MM.1S (cell line): ENCODE measurements around the gene ADIPOR2.

ENCODE experiments used
- DNase-seq: peaks from one replicate; pipeline ENCODE4 v3.0.0-alpha.2; 2015
- H2AFZ ChIP-seq: fragments of 300-600 bp; sonication (generic); 2 replicates; pipeline ENCODE4 v1.6.0; 2016; ENCODE audit warnings: antibody characterized with exemption, low read length
- H3F3A ChIP-seq: fragments of 300-600 bp; sonication (generic); 2 replicates; pipeline ENCODE4 v1.6.1; 2016; ENCODE audit warnings: mild to moderate bottlenecking, antibody characterized with exemption, low read length, moderate library complexity, mixed read lengths; ENCODE audit not compliant: insufficient read depth
- H3K27ac ChIP-seq: fragments of 300-600 bp; sonication (generic); 2 replicates; pipeline ENCODE4 v1.5.1; 2016; ENCODE audit warnings: mild to moderate bottlenecking, low read length
- H3K27me3 ChIP-seq: fragments of 300-600 bp; sonication (generic); replicated peaks from 2 replicates; pipeline ENCODE4 v1.6.0; 2016; ENCODE audit warnings: low read length; ENCODE audit not compliant: insufficient read depth
- H3K36me3 ChIP-seq: fragments of 300-600 bp; sonication (generic); replicated peaks from 2 replicates; pipeline ENCODE4 v1.6.1; 2016; ENCODE audit warnings: mild to moderate bottlenecking, low read length, mixed read lengths; ENCODE audit not compliant: insufficient read depth
- H3K4me1 ChIP-seq: fragments of 300-600 bp; sonication (generic); 2 replicates; pipeline ENCODE4 v1.6.1; 2016; ENCODE audit warnings: low read length, mixed read lengths
- H3K4me2 ChIP-seq: fragments of 300-600 bp; sonication (generic); 2 replicates; pipeline ENCODE4 v1.6.0; 2016; ENCODE audit warnings: low read depth, low read length
- H3K4me3 ChIP-seq: fragments of 300-600 bp; sonication (generic); 2 replicates; pipeline ENCODE4 v1.5.1; 2016; ENCODE audit warnings: low read length, mixed read lengths
- H3K79me2 ChIP-seq: fragments of 300-600 bp; sonication (generic); 2 replicates; pipeline ENCODE4 v1.6.1; 2016; ENCODE audit warnings: mixed run types, low read length, mixed read lengths
- H3K9ac ChIP-seq: fragments of 300-600 bp; sonication (generic); 2 replicates; pipeline ENCODE4 v1.6.1; 2016; ENCODE audit warnings: low read length, mixed read lengths
- H3K9me2 ChIP-seq: fragments of 300-600 bp; sonication (generic); replicated peaks from 2 replicates; pipeline ENCODE4 v1.6.1; 2016; ENCODE audit warnings: mild to moderate bottlenecking, low read length, mixed read lengths; ENCODE audit not compliant: insufficient read depth
- H3K9me3 ChIP-seq: fragments of 300-600 bp; sonication (generic); replicated peaks from 2 replicates; pipeline ENCODE4 v1.6.1; 2016; ENCODE audit warnings: mild to moderate bottlenecking, low read length, mixed read lengths; ENCODE audit not compliant: insufficient read depth
- H4K20me1 ChIP-seq: fragments of 300-600 bp; sonication (generic); 2 replicates; pipeline ENCODE4 v1.6.1; 2016; ENCODE audit warnings: mild to moderate bottlenecking, low read length, moderate library complexity, mixed read lengths; ENCODE audit not compliant: insufficient read depth
- CTCF ChIP-seq: fragments of 300-600 bp; sonication (generic); IDR thresholded peaks from 2 replicates; pipeline ENCODE4 v1.5.1; 2016; ENCODE audit warnings: antibody characterized with exemption, low read length, mixed read lengths
- EZH2 ChIP-seq: fragments of 300-600 bp; sonication (generic); optimal IDR thresholded peaks from 2 replicates; pipeline ENCODE3; 2017; ENCODE audit warnings: low read depth, mild to moderate bottlenecking, antibody characterized with exemption, low read length, mixed read lengths
- EZH2phosphoT487 ChIP-seq: fragments of 300-600 bp; sonication (generic); IDR thresholded peaks from 2 replicates; pipeline ENCODE4 v1.6.1; 2018; ENCODE audit warnings: antibody characterized with exemption, low read length

The ADIPOR2 gene

GRCh38 chr12:1720494-1720893 lies 29.6 kb downstream of the ADIPOR2 start:
- Histone ChIP-seq H3K27me3 (no peaks in the 10 kb centered on the region), H4K20me1 (peaks cover 2% of the 10 kb centered on the region; the same call in 1 of the 2 replicates), H3F3A (no peaks in the 10 kb centered on the region), H3K36me3 (no peaks in the 10 kb centered on the region; the same call in 1 of the 2 replicates), H3K4me3 (no peak overlapping the region), H2AFZ (no peak overlapping the region), H3K27ac (no peak overlapping the region), H3K9ac (no peak overlapping the region), H3K9me2 (no peaks in the 10 kb centered on the region), H3K9me3 (no peaks in the 10 kb centered on the region), H3K4me1 (peaks cover 13% of the 10 kb centered on the region), H3K4me2 (no peak overlapping the region), H3K79me2 (peaks cover 91% of the 10 kb centered on the region)
- DNase-seq: no peak
- TF ChIP-seq CTCF (no peak), EZH2phosphoT487 (no peak), EZH2 (no peak)

GRCh38 chr12:1723721-1724120 lies 32.9 kb downstream of the ADIPOR2 start:
- Histone ChIP-seq H3K27ac (no peak overlapping the region), H3K4me3 (no peak overlapping the region), H3F3A (no peaks in the 10 kb centered on the region), H3K9me2 (no peaks in the 10 kb centered on the region), H3K36me3 (no peaks in the 10 kb centered on the region), H3K9ac (no peak overlapping the region), H3K4me2 (no peak overlapping the region), H3K79me2 (peaks cover 78% of the 10 kb centered on the region), H3K27me3 (no peaks in the 10 kb centered on the region), H4K20me1 (no peaks in the 10 kb centered on the region), H3K4me1 (no peaks in the 10 kb centered on the region), H2AFZ (no peak overlapping the region), H3K9me3 (no peaks in the 10 kb centered on the region)
- no peak for DNase-seq
- TF ChIP-seq EZH2phosphoT487: no peak
- TF ChIP-seq CTCF: no peak
- no peak for TF ChIP-seq EZH2

- no peaks in the 10 kb centered on the region for H3K9me3 ChIP-seq
- H3K9ac ChIP-seq: no peak overlapping the region
- H3K27me3 ChIP-seq: no peaks in the 10 kb centered on the region
- no peak overlapping the region for H3K4me3 ChIP-seq
- H3K4me2 ChIP-seq: no peak overlapping the region
- H3K27ac ChIP-seq: no peak overlapping the region
- no peak for DNase-seq
- H3K4me1 ChIP-seq: no peaks in the 10 kb centered on the region
- no peak overlapping the region for H2AFZ ChIP-seq
- H3K79me2 ChIP-seq: peaks cover 75% of the 10 kb centered on the region
- no peak for TF ChIP-seq EZH2
- TF ChIP-seq CTCF: no peak
- no peak for TF ChIP-seq EZH2phosphoT487
- no peaks in the 10 kb centered on the region for H3F3A ChIP-seq
- no peaks in the 10 kb centered on the region for H4K20me1 ChIP-seq
- no peaks in the 10 kb centered on the region for H3K9me2 ChIP-seq
- H3K36me3 ChIP-seq: no peaks in the 10 kb centered on the region
Measured at GRCh38 chr12:1724250-1724649, 33.4 kb downstream of the ADIPOR2 start.
